ENCODE data around the gene VIT.

- TF ChIP-seq CTCF (IDR thresholded peaks at IDR 0.05) (no peak), EZH2 (IDR thresholded peaks at IDR 0.05) (no peak), EZH2phosphoT487 (IDR thresholded peaks at IDR 0.05) (no peak)
Observed at GRCh38 chr2:36706021-36706876, 9.7 kb downstream of the VIT start.
